H1 (cell line): ENCODE results near the gene S100A8. TPM values are rescaled to one million over a fixed set of nuclear protein-coding genes. Genes with fewer than 3 reads are reported as not detected.

Source experiments
- CHD1 ChIP-seq: IDR thresholded peaks from 2 replicates; pipeline ENCODE4 v1.6.1; 2012; ENCODE audit warnings: low read depth, low read length, improper control_type of control experiment
- EP300 ChIP-seq, 2 experiments: IDR thresholded peaks; 1 replicate in 1 of 2; 2 replicates in 1 of 2; pipeline ENCODE4 v1.6.1; 2011 to 2012; ENCODE audit warnings: low read depth in 2 of 2, low read length in 2 of 2, mild to moderate bottlenecking in 2 of 2, borderline replicate concordance in 1 of 2, inconsistent platforms in 1 of 2, moderate library complexity in 1 of 2
- HDAC6 ChIP-seq: IDR thresholded peaks from one replicate; pipeline ENCODE4 v1.7.1; 2012; ENCODE audit warnings: low read depth, mild to moderate bottlenecking, inconsistent platforms, low read length, moderate library complexity
- KDM1A ChIP-seq: fragments of 200-600, 300-600 bp; sonication (generic); IDR thresholded peaks from 2 replicates; pipeline ENCODE4 v1.7.1; 2016; ENCODE audit warnings: mild to moderate bottlenecking, low read length, borderline replicate concordance
- MAFK ChIP-seq: IDR thresholded peaks from 2 replicates; pipeline ENCODE4 v1.6.1; 2012; ENCODE audit warnings: low read depth, mild to moderate bottlenecking, improper control_type of control experiment, low read length
- RBBP5 ChIP-seq: IDR thresholded peaks from 2 replicates; pipeline ENCODE4 v1.7.1; 2012; ENCODE audit warnings: low read depth, mild to moderate bottlenecking, inconsistent platforms, low read length, moderate library complexity, borderline replicate concordance
- YY1 ChIP-seq: IDR thresholded peaks from 2 replicates; pipeline ENCODE4 v1.6.1; 2011; ENCODE audit warnings: low read depth, mild to moderate bottlenecking, low read length
- polyA plus RNA-seq, 7 experiments: library from polyadenylated mRNA; depleted of rRNA in 3 of 7; stranded (reverse) in 5 of 7; unstranded in 2 of 7; fragments of >200 nt in 5 of 7; fragments of 200-250 nt in 2 of 7; gene quantifications; 1 replicate in 5 of 7; 2 replicates in 1 of 7; 4 replicates in 1 of 7; pipeline versions ENCODE4 v1.2.1 to v1.2.3, GENCODE V29; 2011 to 2013; ENCODE audit warnings: missing spikeins in 2 of 7, mixed read lengths in 2 of 7
- total RNA-seq: library from RNA; stranded (reverse); fragmentation: NEBNext Ultra II Directional; extraction: Animal tissue kit (Norgen Biotek cat#: 25700); gene quantifications from 2 replicates; pipeline ENCODE4 v1.2.1, GENCODE V29; 2021
- TF ChIP-seq, protein P1 (sequence below), 3 experiments: IDR thresholded peaks; 1 replicate in 2 of 3; 2 replicates in 1 of 3; pipeline versions ENCODE4 v1.5.1 to v1.6.1; 2011; ENCODE audit warnings: low read length in 3 of 3, mild to moderate bottlenecking in 3 of 3, inconsistent platforms in 2 of 3, low read depth in 1 of 3, moderate library complexity in 1 of 3; ENCODE audit not compliant: insufficient read depth in 1 of 3; ENCODE audit errors: control extremely low read depth in 1 of 3
- TF ChIP-seq, protein P2 (sequence below): fragments of 300-600 bp; sonication (generic); IDR thresholded peaks from 2 replicates; pipeline ENCODE4 v1.7.1; 2012; ENCODE audit warnings: low read length, moderate library complexity, mild to moderate bottlenecking, inconsistent platforms; ENCODE audit not compliant: insufficient replicate concordance

S100A8 gene
- total and polyA plus RNA-seq, 2 of the 8 experiments (the other 6 are each of a cell fraction or from before 2014, with no cell fraction given): not detected

DNA sequence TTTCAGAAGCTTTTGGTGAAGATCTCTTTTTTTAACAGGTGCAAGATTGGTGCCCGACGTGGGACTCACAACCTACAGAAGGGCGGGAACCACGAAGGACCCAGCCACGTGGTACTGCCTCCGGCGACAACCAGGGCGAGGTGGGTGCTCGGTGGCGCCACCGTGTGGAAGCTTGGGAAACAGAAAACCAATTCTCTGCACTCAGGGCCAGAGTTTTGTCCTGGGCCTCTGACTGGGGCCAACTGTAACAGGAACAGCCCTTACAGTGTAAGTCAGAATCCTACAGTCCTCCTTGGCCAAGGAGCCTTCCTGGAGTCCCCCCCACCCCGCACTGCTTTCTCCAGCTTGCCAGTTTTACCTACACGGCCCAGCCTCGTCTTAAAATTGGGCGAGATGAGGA lies 13.9 kb upstream of the S100A8 start (continued):
- no peak for TF ChIP-seq YY1
- TF ChIP-seq CHD1: no peak
- TF ChIP-seq MAFK: no peak
- TF ChIP-seq, protein P1, sequence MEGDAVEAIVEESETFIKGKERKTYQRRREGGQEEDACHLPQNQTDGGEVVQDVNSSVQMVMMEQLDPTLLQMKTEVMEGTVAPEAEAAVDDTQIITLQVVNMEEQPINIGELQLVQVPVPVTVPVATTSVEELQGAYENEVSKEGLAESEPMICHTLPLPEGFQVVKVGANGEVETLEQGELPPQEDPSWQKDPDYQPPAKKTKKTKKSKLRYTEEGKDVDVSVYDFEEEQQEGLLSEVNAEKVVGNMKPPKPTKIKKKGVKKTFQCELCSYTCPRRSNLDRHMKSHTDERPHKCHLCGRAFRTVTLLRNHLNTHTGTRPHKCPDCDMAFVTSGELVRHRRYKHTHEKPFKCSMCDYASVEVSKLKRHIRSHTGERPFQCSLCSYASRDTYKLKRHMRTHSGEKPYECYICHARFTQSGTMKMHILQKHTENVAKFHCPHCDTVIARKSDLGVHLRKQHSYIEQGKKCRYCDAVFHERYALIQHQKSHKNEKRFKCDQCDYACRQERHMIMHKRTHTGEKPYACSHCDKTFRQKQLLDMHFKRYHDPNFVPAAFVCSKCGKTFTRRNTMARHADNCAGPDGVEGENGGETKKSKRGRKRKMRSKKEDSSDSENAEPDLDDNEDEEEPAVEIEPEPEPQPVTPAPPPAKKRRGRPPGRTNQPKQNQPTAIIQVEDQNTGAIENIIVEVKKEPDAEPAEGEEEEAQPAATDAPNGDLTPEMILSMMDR (IDR thresholded peaks at IDR 0.05; ENCODE audit: control extremely low read depth in 1 of 3, insufficient read depth in 1 of 3, low read depth in 1 of 3, low read length in 3 of 3): peak; percentile 81 to 90 (median 84)
- TF ChIP-seq EP300 (IDR thresholded peaks at IDR 0.05; ENCODE audit: borderline replicate concordance in 1 of 2, low read depth in 2 of 2, low read length in 2 of 2): no peak
- TF ChIP-seq RBBP5: no peak
- TF ChIP-seq, protein P2, sequence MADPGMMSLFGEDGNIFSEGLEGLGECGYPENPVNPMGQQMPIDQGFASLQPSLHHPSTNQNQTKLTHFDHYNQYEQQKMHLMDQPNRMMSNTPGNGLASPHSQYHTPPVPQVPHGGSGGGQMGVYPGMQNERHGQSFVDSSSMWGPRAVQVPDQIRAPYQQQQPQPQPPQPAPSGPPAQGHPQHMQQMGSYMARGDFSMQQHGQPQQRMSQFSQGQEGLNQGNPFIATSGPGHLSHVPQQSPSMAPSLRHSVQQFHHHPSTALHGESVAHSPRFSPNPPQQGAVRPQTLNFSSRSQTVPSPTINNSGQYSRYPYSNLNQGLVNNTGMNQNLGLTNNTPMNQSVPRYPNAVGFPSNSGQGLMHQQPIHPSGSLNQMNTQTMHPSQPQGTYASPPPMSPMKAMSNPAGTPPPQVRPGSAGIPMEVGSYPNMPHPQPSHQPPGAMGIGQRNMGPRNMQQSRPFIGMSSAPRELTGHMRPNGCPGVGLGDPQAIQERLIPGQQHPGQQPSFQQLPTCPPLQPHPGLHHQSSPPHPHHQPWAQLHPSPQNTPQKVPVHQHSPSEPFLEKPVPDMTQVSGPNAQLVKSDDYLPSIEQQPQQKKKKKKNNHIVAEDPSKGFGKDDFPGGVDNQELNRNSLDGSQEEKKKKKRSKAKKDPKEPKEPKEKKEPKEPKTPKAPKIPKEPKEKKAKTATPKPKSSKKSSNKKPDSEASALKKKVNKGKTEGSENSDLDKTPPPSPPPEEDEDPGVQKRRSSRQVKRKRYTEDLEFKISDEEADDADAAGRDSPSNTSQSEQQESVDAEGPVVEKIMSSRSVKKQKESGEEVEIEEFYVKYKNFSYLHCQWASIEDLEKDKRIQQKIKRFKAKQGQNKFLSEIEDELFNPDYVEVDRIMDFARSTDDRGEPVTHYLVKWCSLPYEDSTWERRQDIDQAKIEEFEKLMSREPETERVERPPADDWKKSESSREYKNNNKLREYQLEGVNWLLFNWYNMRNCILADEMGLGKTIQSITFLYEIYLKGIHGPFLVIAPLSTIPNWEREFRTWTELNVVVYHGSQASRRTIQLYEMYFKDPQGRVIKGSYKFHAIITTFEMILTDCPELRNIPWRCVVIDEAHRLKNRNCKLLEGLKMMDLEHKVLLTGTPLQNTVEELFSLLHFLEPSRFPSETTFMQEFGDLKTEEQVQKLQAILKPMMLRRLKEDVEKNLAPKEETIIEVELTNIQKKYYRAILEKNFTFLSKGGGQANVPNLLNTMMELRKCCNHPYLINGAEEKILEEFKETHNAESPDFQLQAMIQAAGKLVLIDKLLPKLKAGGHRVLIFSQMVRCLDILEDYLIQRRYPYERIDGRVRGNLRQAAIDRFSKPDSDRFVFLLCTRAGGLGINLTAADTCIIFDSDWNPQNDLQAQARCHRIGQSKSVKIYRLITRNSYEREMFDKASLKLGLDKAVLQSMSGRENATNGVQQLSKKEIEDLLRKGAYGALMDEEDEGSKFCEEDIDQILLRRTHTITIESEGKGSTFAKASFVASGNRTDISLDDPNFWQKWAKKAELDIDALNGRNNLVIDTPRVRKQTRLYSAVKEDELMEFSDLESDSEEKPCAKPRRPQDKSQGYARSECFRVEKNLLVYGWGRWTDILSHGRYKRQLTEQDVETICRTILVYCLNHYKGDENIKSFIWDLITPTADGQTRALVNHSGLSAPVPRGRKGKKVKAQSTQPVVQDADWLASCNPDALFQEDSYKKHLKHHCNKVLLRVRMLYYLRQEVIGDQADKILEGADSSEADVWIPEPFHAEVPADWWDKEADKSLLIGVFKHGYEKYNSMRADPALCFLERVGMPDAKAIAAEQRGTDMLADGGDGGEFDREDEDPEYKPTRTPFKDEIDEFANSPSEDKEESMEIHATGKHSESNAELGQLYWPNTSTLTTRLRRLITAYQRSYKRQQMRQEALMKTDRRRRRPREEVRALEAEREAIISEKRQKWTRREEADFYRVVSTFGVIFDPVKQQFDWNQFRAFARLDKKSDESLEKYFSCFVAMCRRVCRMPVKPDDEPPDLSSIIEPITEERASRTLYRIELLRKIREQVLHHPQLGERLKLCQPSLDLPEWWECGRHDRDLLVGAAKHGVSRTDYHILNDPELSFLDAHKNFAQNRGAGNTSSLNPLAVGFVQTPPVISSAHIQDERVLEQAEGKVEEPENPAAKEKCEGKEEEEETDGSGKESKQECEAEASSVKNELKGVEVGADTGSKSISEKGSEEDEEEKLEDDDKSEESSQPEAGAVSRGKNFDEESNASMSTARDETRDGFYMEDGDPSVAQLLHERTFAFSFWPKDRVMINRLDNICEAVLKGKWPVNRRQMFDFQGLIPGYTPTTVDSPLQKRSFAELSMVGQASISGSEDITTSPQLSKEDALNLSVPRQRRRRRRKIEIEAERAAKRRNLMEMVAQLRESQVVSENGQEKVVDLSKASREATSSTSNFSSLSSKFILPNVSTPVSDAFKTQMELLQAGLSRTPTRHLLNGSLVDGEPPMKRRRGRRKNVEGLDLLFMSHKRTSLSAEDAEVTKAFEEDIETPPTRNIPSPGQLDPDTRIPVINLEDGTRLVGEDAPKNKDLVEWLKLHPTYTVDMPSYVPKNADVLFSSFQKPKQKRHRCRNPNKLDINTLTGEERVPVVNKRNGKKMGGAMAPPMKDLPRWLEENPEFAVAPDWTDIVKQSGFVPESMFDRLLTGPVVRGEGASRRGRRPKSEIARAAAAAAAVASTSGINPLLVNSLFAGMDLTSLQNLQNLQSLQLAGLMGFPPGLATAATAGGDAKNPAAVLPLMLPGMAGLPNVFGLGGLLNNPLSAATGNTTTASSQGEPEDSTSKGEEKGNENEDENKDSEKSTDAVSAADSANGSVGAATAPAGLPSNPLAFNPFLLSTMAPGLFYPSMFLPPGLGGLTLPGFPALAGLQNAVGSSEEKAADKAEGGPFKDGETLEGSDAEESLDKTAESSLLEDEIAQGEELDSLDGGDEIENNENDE: no peak
- no peak for TF ChIP-seq HDAC6
- no peak for TF ChIP-seq KDM1A
